GM18526 (cell line): ENCODE measurements around the gene DSTYK.
A peak's percentile ranks its signal among the peaks of the same experiment; 100 is the strongest.

ENCODE experiments used
- POLR2A ChIP-seq: IDR thresholded peaks from 3 replicates; pipeline ENCODE4 v1.6.1; 2011; ENCODE audit not compliant: insufficient read length; ENCODE audit errors: extremely low read depth

The DSTYK gene

GRCh38 chr1:205211169-205211838, at the start of gene DSTYK:
Gene DSTYK, minus strand, starts transcription at chr1:205211702. Its CDS starts 167 bp downstream, at chr1:205211535.
- peak; percentile 40 for TF ChIP-seq POLR2A

- no peak for TF ChIP-seq POLR2A
These were observed 48.5 kb upstream of the DSTYK start for GRCh38 chr1:205259998-205260397.

- no peak for TF ChIP-seq POLR2A
These were observed 47.9 kb upstream of the DSTYK start for GRCh38 chr1:205259324-205259832.

GRCh38 chr1:205258719-205259118, 47.2 kb upstream of the DSTYK start:
- no peak for TF ChIP-seq POLR2A

- no peak for TF ChIP-seq POLR2A
These were observed 46.8 kb upstream of the DSTYK start for GRCh38 chr1:205258261-205258691.

- no peak for TF ChIP-seq POLR2A
These were observed 46.2 kb upstream of the DSTYK start for GRCh38 chr1:205257735-205258134.

- TF ChIP-seq POLR2A, result no peak
These were observed 45.6 kb upstream of the DSTYK start for GRCh38 chr1:205256951-205257625.

GRCh38 chr1:205255941-205256780, 44.7 kb upstream of the DSTYK start:
- TF ChIP-seq POLR2A, result no peak

GRCh38 chr1:205251576-205251975, 40.1 kb upstream of the DSTYK start:
- TF ChIP-seq POLR2A, result no peak

- TF ChIP-seq POLR2A, result no peak
These were observed 39.2 kb upstream of the DSTYK start for GRCh38 chr1:205250699-205251098.

GRCh38 chr1:205249651-205250050, 38.1 kb upstream of the DSTYK start:
- no peak for TF ChIP-seq POLR2A

- TF ChIP-seq POLR2A, result no peak
These were observed 37.5 kb upstream of the DSTYK start for GRCh38 chr1:205248793-205249601.

GRCh38 chr1:205247130-205247921, 35.8 kb upstream of the DSTYK start:
- TF ChIP-seq POLR2A, result no peak
